CD4-positive, alpha-beta T cell treated with Interleukin-6 at 100 ng/mL for 8 hours (primary cell): ENCODE measurements around the gene SCAMP3.

ENCODE experiments used
- DNase-seq: peaks from one replicate; pipeline ENCODE4 v3.0.0-alpha.2; 2020; ENCODE audit warnings: mixed read lengths, low spot score

The SCAMP3 gene

GRCh38 chr1:155285631-155286044, 23.5 kb upstream of the SCAMP3 start:
- DNase-seq = no peak

- no peak for DNase-seq
Measured at GRCh38 chr1:155285063-155285462, 22.9 kb upstream of the SCAMP3 start.

GRCh38 chr1:155284476-155284875, 22.3 kb upstream of the SCAMP3 start:
- DNase-seq = no peak

- DNase-seq = no peak
Measured at GRCh38 chr1:155282488-155283091, 20.4 kb upstream of the SCAMP3 start.

- DNase-seq = no peak
Measured at GRCh38 chr1:155279268-155279667, 17.1 kb upstream of the SCAMP3 start.

- DNase-seq = no peak
Measured at GRCh38 chr1:155278689-155279160, 16.6 kb upstream of the SCAMP3 start.

GRCh38 chr1:155277902-155278688, 15.9 kb upstream of the SCAMP3 start:
- DNase-seq = peak; percentile 57

- DNase-seq = peak; percentile 95
Measured at GRCh38 chr1:155277070-155277901, 15.1 kb upstream of the SCAMP3 start, which contains the start of gene HCN3. HCN3 (plus strand) TSS chr1:155277463; CDS start chr1:155277591, 128 bp downstream.

GRCh38 chr1:155273343-155274245, 11.4 kb upstream of the SCAMP3 start, which contains the start of gene CLK2:
CLK2 (minus strand) TSS chr1:155273504; CDS start chr1:155270977, 2,527 bp downstream.
- peak; percentile 94 for DNase-seq

GRCh38 chr1:155272466-155273342, 10.5 kb upstream of the SCAMP3 start:
- DNase-seq = no peak

GRCh38 chr1:155269381-155269780, 7.2 kb upstream of the SCAMP3 start:
- no peak for DNase-seq

GRCh38 chr1:155268630-155269029, 6.5 kb upstream of the SCAMP3 start:
- no peak for DNase-seq

- DNase-seq = no peak
Measured at GRCh38 chr1:155267373-155267772, 5.2 kb upstream of the SCAMP3 start.

GRCh38 chr1:155266553-155266952, 4.4 kb upstream of the SCAMP3 start:
- DNase-seq = no peak

- no peak for DNase-seq
Measured at GRCh38 chr1:155263067-155263466, 907 bp upstream of the SCAMP3 start.

GRCh38 chr1:155261493-155261851, 688 bp downstream of the SCAMP3 start:
- no peak for DNase-seq

GRCh38 chr1:155260276-155260675, 1.9 kb downstream of the SCAMP3 start:
- no peak for DNase-seq

- no peak for DNase-seq
Measured at GRCh38 chr1:155256058-155256852, 5.9 kb downstream of the SCAMP3 start.

GRCh38 chr1:155255243-155256007, 6.7 kb downstream of the SCAMP3 start, which contains the start of gene ENTREP3:
ENTREP3 (minus strand) TSS chr1:155255483; CDS start chr1:155254877, 606 bp downstream.
- DNase-seq = peak; percentile 67
